GM21515 (cell line): ENCODE results near the gene JAKMIP2.

ENCODE experiments used
- ATAC-seq: cut with Tn5 transposase; IDR thresholded peaks from one replicate; pipeline ENCODE4 v1.9.1; 2021; ENCODE audit not compliant: unreplicated experiment

The JAKMIP2 gene

DNA sequence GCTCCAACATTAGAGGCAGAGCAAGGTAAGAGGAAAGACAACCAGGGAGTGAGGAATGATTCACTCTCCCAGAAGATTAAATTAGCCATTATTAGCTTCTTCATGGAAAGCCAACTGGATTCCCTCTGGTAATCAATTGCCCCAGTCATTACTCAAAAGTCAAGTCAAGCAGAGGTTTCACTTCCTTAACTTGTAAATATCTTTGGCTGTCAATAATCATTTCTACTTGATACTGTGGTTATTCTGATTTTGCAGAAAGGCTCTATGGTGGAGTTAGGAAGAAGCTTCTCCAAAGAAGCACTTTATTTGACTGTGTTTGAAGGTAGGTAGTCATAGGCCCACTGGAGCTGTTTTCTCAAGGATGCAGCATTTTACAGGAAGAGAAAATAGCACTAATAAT lies 78.0 kb downstream of the JAKMIP2 start:
- ATAC-seq, result no peak

DNA sequence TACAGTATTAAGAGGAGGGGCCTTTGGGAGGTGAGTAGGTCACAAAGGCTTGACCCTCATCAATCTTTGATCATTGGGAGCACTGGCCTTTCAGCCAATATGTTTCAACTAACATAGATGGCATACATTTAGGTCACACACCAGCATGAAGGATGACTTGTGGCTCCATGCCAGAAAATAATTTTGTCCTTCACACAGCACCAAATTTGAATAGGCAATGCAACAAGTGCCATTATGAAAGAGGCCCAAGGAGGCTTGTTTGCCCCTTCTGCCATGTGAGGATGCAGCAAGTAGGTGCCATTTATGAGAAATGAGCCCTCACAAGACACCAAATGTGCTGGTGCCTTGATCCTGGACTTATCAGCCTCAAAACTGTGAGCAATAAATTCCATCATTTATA lies 81.1 kb downstream of the JAKMIP2 start:
- ATAC-seq, result no peak

DNA sequence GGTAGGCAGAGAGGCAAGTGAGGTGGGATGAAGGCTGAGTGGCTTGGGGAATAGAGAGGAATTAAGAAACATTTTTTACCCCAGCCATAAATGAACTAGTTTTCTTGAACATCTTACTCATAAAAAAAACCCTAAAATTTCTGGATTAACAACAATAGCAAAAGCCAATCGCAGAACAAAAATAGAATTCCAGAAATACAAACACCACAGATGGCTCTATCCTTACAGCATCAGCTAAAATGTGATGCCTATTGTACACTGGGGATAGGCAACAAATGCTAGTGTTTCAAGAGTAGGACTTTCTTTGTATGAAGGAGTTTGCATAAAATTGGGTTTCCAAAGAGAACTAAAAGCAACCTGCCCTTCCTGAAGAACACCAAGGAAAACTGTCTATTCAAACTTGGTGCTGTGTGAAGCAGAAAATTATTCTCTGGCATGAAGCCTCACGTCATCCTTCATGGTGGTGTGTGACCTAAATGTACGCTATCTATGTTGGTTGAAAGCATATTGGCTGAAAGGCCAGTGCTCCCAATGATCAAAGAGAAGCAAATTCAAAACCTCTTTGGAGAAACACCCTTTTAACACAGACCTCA lies 82.9 kb downstream of the JAKMIP2 start:
- no peak for ATAC-seq

DNA sequence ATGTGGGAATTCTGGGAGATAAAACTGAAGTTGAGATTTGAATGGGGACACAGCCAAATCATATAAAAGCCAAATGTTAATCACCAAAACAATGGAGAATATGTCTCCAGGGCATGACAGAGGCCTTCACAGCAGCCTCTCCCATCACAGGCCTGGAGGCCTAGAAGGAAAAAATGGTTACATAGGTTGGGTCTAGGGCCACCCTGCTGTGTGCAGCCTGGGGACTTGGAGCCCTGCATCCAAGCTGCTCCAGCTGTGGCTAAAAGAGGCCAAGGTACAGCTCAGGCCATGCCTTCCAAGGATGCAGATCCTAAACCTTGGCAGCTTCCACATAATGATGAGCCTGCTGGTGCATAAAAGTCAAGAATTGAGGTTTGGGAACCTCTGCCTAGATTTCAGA lies 85.1 kb downstream of the JAKMIP2 start:
- ATAC-seq, result no peak

DNA sequence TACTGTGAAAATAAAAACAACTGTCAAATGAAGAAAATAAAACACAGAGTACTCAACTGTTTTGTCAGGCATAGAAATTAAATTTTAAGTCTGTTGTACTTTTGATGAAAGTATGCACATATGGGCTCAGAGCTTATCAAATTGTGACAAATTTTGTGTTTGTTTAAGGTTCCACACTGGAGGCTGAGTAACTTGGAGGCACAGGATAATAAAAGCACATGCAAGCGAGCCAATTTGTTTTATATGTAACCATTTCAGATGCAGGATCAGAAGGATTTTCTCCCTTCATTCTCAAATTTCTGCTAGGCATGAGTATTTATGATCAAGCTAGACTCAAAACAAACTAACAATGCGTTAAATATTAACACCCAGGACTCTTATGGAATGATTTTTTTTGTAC lies 87.8 kb downstream of the JAKMIP2 start:
- no peak for ATAC-seq

DNA sequence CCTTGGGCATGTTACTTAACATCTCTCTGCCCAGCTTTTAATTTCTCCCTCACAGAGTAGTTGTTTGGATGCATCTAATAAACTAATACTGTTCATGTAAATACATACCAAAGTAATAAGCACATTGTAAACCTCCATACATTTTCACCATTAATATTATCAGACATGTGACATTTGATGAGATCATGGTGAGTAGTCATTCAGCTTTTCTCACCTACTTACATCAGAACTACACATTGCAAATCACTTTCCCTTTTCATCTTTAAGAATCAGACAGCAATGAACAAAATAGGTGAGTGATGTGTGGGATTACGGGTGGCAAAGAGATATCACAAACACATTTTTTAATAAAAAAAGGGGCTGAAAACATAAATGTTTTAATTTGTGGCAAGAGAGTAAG lies 89.3 kb downstream of the JAKMIP2 start:
- no peak for ATAC-seq

DNA sequence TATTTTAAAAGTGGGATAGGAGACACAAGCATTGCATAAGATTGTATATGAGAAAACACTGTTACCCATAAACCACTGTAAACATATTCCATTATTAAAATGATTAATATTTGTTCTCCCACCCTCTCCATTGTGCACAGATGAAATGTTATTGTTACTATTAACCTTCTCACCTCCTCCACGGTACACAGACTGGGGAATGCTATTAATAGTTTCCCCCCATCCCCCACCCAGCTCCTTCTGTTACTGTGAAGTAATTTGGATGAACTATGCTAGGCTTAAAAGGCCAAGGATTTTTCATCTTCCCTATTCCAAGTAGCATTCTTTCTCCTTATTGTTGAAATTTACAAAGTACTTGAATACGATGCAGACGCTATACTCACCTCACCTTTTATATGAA lies 91.4 kb downstream of the JAKMIP2 start:
- ATAC-seq, result no peak

DNA sequence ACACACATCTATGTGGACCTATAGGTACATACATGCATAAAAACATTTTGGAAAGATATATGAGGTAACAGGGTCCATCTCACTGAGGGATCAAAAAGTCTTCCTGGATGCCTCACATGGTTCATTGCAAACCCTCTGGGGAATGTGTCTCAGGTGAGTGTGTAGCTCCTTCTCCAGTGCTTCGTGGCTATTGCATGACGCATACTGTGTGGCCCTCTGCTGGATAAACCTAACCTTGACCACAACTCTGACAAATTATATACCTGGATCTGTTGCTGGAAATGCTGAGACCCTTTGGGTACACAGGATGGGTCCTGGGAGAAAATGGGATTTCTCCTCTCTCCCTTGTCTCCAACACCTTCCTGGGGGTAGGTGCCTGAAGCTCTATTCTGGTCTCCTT lies 91.9 kb downstream of the JAKMIP2 start:
- peak; percentile 61 for ATAC-seq

DNA sequence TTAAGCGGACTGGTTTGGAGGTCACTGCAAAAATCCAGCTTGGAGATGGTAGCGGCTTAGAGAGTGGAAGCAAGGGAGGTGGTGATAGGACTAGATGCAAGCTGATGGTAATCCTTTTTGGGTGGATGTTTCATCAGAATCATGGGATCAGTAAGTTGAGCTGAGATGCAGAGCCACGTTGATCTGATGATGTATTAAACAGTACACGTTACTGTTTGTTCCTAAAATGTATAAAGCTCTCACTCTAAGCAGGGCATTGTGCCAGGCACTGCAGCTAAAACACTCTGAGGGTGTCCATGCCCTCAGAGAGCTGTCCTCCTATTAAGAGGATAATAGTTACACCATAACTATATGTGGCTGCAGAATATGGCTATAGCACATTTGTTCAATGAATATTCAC lies 93.1 kb downstream of the JAKMIP2 start:
- no peak for ATAC-seq

DNA sequence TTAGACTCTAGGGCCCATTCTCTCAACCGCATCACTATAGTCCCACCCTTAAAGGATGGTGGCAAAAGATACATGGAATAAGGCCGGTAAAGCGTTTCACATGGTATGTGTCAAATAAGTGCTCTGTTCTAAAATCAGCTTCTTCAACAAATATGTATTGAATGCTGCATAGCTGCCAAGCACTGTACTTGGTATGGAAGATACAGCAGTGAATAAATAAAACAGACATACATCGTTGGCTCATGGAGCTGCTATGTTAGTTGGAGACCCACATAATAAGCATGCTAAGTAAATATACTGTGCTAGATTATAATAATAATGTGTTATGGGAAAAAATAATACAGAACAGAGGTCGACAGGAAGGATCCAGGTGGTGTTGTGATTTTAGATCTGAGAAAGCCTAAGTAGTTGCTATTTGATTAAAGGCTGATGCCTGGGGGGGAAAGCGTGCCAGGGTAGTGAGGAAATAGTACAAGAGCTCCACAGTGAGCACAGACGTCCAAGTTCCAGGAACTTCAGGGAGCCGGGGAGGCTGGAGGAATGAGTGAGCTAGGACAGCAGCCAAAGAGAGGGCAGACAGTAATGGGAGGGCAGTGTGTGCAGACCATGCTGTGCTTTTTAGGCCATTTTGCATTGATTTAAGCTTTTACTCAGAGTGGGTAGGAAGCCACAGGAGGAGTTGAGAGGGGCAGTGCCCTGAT lies 93.7 kb downstream of the JAKMIP2 start:
- no peak for ATAC-seq

DNA sequence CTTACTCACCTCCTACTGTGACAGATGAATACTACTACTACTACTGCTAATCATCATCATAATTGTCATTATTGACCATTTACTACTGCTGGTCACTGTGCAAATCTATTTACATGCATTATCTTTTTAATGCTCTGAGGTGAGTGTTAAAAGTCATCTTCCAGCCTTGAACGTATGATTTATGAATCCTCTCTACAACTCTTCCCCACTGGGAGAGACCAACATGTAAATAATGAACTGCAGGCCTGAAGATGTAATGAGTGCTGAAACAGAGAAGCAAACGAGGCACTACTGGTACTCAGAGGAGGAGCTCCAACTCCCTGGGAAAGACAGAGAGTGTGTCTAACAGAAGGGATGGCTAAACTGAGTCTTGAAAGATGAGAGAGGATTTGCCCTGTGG lies 95.4 kb downstream of the JAKMIP2 start:
- no peak for ATAC-seq

DNA sequence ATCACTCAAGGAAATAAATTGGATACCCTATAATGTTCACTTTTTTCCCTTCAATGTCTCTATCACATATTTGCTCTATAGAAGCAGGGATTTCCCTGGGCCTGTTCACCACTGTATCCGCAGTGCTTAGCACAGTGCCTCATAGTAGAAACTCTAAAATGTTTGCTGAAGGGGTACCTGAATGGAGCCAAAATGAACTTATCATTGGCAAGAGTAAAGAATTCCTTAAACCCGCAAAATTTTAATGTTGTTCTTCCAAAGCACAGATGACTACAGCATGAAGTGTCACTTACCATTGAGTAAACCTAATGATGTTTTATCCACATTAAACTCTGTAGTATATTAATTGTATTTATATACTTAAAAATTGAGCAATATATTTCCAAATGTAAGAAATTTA lies 96.1 kb downstream of the JAKMIP2 start:
- no peak for ATAC-seq

DNA sequence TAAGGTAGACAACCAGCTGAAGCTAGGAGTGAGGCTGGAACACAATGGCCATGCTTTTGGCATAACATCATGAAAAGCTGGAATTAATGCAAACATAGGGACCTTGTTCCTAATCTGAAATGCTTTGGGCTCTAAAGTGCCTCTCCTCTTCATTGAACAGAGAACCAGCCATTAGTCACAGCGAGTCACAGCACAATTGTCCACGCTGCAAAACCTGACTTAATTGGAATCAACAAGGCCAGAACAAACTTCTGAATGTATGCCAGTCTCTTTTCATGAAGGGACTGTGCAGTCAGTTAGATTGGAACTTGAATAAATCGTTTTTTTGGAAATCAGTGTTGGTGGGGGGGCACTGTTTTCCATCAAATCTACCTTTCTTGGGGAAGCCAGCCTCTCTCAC lies 96.5 kb downstream of the JAKMIP2 start:
- no peak for ATAC-seq

DNA sequence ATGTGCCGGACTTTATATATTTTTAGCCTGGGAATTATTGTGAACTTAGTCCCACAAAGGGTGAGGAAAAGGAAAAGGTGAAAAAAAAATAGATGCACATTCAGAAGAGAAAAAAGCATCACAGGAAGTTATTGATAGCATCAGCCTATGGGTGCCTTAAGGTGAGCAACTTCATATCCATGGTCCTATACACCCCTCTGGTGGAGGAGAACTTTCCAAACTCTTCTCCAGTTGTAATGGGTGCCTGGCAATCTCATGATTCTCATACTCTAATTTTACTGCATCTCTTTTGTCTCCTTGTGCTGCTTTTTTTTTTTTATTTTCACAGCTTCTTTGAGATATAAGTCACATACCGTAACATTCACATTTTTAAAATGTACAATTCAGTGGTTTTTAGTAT lies 107.4 kb downstream of the JAKMIP2 start:
- ATAC-seq, result no peak

DNA sequence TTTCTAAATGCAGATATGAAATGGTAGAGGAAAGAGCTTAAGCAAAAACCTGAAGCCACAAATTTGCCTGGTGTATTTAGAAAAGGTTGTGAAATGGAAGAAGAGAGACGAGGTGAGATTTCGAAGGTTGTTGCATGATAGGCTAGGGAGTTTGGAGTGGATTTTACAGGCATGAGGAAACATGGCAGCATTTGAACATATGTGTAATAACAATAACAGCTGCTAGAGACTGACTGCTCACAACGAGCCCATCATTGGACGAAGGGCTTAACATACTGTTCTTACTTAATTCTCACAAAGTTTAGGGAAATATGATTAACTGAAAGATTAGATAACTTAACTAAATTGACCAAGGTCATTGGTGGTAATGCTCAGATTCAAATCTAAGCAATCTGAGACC lies 108.1 kb downstream of the JAKMIP2 start:
- ATAC-seq, result no peak

DNA sequence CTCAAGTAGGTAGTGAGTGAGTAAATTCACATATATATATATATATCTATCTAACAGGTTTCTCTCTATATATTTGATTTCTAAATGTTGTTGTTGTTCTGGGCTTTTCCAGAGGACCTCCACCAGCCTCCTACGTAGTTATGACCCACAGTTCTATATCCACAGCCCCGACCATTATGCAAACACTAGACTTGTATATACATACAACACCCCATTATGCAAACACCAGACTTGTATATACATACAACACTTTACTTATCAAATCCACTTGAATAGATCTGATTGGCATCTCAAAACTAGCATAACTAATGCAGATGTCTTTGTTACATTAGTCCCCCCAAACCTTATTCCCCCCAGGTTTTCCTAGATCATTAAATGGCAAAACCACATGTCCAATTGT lies 108.7 kb downstream of the JAKMIP2 start:
- no peak for ATAC-seq

DNA sequence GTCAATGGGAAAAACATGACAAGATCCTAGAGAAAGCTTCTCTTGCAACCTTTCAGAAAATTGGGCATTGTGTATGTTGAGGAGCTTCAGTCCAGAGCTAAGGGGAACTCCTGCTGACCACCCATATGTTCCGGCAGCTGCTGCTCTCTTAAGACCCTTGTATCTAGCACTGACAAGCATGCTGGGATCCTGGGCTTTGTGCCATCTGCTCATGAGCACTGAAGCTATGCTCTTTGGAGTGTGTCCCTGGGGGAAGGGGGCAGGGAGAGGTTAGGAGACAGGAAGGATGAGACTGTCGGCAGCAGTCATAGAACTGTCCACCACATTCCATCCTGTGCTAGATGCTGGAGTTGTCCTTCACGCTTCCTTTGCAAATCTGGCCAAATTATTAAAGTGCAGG lies 109.3 kb downstream of the JAKMIP2 start:
- no peak for ATAC-seq

DNA sequence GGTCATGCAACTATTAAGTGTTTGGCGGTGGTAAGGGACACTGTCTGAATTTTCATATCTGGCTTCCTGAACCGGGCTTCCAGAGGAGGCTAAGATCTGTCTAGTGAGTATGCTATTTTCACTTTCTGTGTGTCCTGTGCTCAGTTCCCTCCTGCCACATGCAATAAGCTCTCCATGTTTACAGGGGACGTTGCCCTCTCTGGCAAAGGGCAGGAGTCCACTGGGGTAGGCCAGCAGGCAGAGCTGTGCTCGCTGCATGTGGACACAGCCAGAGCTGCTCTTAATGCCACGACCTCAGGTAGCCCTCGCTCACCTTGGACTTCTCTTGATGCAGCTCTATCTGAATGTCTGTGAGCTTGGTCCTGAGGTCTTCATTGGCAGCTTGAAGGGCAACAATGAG lies 111.2 kb downstream of the JAKMIP2 start:
- ATAC-seq, result no peak

DNA sequence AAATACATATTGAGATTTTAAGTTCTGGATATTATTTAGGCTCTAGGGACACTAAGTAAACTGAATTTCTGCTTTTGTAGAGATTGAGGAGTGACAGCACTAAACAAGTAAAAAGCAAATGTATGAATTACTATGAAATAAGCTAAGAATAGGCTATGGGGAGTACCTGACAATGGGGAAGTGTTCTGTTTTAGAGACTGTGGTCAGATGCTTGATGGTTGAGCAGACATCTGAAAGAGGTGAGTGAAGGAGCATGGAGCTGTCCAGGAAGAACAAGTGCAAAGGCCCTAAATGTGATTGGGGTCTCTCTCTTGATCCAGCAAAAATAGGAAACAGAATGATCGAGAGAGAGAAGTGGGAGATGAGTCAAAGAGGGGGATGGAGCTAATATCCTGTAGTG lies 111.7 kb downstream of the JAKMIP2 start:
- no peak for ATAC-seq

DNA sequence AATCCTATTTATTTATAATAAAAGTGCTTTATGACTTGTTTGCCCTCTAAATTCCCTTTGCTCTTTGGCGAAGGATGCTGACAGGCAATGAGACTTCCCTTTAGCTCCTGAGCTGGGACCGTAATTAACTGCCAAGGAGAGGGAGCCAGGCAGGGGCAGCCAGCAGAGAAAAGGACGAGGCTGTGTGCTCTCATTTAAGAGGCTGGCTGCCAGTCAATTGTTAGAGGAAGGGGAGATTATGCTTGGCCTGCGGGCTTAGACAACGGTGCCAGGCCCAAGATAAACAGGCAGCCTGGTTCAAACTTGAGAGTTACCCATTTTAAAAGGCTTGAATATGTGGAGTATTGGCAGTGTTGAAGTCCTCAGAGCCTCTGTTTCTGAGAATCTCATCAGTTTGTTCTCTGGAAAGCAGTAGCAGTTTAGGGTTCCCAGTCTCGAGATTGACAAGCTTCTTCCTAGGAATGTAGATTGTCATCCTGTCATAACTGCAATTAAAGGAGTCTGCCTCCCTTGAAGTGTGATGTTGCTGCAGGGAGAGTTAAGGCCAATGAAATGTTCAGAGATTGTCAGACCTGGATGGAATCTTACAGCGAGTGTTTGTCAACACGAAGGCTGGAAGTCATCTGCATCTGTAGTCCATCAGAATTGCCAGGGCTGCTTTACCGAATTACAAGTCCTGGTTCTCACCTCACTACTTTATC lies 113.2 kb downstream of the JAKMIP2 start:
- ATAC-seq, result no peak

DNA sequence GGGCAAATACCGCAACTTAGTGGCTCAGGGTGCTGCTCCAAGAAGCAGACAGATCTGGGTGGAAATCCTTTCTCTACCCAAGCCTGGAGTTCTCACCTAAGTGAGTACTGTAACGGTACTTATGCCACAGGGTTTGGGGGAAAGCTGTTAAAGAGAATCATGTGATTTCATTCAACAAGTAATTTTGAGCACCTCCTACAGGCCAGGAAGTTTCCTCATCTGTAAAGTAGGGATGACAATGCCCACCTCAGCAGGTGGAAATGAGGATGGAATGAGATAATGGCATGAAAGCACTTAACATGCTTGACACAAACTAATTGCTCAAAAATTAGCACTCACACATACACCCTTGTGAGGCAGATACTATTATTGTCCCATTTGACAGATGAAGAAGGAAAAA lies 114.1 kb downstream of the JAKMIP2 start:
- no peak for ATAC-seq

DNA sequence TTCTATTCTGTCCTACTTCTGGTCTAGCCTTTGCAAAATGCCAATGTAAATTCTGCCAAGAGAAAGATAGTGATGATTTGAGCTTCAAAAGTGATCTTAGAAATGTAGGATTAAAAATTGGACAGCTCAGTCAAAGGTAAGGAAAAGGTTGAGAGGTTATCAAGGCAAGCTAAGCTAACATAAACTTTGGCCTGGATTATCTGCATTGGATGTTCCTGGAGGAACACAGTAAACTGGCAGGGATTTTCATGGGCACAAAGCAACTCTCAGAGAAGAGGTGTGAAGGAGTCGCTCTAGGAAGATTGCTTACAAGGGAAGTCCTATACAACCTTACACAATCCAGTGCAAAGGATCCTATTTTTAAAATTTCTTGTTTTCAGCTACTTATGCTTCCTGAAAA lies 115.2 kb downstream of the JAKMIP2 start:
- ATAC-seq, result no peak

DNA sequence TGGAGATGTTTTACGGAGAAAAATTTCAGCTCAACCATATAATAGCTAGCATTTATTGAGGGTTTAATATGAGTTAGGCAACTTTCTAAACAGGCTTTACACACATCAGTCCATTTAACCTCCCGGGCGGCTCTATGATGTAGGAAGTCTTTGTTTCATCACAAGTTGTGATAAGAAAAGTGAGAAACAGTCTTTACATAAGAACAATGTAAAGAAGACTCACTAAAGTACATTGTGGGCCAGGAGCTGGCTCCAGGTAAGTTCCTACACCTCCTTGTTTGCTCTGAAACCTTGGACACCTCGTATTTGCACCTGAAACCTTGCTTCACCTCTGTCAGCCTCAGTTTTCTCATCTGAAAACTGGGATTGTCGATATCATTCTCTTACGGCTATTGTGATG lies 116.1 kb downstream of the JAKMIP2 start:
- no peak for ATAC-seq
